Measurements from ENCODE around the gene ELL2.
A peak's percentile ranks its signal among the peaks of the same experiment; 100 is the strongest.
"Not testable (repeated sequence)": the region's sequence is repeated elsewhere in the genome, so short reads cannot be mapped to it uniquely, and the experiment has no call there.

ELL2 gene

DNA sequence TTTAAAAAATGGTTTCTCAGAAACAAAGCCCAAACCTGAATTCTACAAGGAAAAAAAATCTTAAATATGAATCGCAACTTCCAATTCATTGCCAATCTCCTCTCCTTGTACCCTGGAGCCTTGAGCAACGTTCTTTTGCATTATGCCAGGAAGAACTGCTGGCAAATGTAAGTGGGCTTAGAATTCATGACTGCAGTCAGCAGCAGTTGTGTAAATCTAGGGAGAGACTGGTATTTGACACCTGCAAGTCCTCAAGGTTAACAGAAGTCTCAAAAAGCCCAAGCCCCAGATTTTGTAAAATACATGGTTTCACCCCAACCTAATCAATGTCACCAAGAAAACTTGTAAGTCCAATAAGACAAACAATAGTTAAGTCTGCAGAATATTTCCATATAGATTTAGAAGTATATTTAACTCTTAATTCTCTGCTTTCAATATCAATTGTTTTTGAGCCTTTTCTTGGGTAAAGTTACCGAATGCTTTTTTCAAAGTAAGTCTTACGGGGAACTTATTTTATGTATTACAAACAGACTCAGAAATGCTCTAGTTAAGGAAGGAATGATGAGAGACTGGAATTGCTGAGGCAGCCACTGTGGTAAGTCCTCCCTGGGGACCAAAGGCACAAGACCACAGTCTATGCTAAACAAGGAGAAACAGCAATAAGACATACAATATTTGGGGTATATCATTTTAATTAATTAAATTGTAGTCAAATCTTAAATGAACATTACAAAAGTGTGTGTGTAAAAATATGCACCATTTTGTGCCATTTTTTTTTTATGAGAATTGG, 31.3 kb downstream of the ELL2 start:
- H3K27ac ChIP-seq, result peak overlapping the region; percentile 20; the same call in 1 of the 2 replicates
- TF ChIP-seq, protein P1, sequence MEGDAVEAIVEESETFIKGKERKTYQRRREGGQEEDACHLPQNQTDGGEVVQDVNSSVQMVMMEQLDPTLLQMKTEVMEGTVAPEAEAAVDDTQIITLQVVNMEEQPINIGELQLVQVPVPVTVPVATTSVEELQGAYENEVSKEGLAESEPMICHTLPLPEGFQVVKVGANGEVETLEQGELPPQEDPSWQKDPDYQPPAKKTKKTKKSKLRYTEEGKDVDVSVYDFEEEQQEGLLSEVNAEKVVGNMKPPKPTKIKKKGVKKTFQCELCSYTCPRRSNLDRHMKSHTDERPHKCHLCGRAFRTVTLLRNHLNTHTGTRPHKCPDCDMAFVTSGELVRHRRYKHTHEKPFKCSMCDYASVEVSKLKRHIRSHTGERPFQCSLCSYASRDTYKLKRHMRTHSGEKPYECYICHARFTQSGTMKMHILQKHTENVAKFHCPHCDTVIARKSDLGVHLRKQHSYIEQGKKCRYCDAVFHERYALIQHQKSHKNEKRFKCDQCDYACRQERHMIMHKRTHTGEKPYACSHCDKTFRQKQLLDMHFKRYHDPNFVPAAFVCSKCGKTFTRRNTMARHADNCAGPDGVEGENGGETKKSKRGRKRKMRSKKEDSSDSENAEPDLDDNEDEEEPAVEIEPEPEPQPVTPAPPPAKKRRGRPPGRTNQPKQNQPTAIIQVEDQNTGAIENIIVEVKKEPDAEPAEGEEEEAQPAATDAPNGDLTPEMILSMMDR (IDR thresholded peaks at IDR 0.05), result no peak
- no peak for TF ChIP-seq ZFX (IDR thresholded peaks at IDR 0.05; ENCODE audit: borderline replicate concordance)

DNA sequence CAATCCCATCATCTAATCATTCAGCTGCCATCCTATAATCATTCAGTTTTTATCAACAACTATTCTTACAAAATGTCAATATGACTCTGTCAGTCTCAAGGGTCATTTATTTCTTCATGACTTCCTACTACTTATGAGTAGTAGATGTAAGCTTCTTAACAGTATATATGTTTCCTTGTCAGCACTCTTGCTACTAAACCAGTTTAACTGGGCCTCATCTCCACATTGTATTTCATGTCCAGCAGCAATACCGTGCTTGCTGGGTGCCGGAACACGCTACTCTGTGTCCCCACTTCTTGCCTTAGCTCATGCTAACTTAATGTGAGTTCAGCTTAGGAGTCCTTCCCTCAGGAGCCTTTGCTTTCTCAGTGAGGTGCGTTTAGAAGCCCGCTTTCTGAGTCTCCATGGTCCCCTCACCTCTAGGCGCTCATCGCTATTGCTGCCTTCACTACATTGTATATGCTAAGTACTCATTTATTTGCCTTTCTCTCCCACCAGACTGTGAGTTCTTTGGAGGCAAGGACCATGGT, 32.9 kb downstream of the ELL2 start:
- TF ChIP-seq ZFX (IDR thresholded peaks at IDR 0.05; ENCODE audit: borderline replicate concordance), result no peak
- TF ChIP-seq, protein P1 (IDR thresholded peaks at IDR 0.05), result no peak

DNA sequence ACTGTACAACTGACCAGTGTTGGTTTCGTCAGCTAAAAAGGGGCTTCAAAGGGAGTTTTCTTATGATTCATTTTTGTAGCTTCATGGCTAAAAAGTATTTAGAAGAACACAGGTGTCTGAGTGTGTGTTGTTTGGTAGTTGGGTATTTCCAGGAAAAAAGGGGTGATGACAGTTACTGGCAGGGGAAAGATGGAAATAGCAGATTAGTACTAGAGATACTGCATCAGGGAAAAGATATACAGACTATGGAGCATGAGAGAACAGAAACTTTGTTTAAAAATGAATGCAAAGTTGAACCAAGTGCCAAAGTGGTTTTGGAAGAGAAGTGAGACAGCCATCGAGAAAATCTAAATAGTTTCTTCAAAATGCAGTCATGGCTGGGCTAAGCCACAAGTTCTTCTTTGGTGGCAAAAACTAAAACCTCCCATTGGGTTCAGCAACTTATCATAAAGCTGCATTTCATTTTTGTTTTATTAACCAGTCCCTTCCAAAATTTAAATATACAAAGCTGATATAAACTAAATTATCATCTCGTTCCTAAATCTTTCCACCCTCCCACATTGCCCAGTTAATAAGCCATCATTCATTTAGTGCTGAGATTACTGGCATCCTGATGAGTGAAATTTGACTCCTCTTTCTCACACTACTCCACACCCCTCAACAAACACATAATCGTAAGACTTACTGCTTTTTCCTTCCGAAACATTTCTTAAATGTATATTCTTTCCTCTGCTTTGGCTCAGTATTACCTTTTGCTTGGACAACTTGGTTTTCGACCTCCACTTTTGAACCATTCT, 33.5 kb downstream of the ELL2 start:
- no peak for TF ChIP-seq ZFX (IDR thresholded peaks at IDR 0.05; ENCODE audit: borderline replicate concordance)
- TF ChIP-seq, protein P1 (IDR thresholded peaks at IDR 0.05), result no peak
- H3K27ac ChIP-seq, result peak overlapping the region; percentile 46

More for the DNA sequence above, 32.9 kb downstream of the ELL2 start:
- H3K27ac ChIP-seq, result peak overlapping the region; percentile 46

DNA sequence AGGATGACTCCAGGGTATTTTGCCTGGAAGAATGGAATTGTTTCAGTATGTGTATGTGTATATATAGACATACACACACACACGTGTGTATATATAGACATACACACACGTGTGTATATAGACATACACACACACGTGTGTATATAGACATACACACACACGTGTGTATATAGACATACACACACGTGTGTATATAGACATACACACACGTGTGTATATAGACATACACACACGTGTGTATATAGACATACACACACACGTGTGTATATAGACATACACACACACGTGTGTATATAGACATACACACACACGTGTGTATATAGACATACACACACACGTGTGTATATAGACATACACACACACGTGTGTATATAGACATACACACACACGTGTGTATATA, 34.4 kb downstream of the ELL2 start:
- not testable (repeated sequence) for H3K27ac ChIP-seq

DNA sequence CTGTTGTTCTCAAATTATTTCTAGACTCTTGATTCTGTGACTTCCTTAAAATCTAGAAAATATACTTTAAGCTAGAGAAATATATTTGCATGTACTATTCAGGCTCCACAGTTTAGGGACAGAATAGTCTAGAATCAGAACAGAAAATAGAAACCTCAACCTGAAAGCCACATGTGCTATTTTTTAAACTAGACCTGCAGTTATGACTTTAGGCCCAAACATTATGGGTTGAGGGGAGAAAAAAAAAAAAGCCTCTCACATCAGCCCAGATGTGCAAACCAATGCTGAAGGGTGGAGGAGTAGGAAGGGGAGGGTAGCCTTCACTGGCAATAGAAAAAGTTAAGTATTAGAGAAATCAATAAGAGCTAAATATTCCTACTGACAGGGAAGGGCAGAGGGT, 35.7 kb downstream of the ELL2 start:
- H3K27ac ChIP-seq, result peak overlapping the region; percentile 52
- TF ChIP-seq, protein P1 (IDR thresholded peaks at IDR 0.05), result no peak
- no peak for TF ChIP-seq ZFX (IDR thresholded peaks at IDR 0.05; ENCODE audit: borderline replicate concordance)

DNA sequence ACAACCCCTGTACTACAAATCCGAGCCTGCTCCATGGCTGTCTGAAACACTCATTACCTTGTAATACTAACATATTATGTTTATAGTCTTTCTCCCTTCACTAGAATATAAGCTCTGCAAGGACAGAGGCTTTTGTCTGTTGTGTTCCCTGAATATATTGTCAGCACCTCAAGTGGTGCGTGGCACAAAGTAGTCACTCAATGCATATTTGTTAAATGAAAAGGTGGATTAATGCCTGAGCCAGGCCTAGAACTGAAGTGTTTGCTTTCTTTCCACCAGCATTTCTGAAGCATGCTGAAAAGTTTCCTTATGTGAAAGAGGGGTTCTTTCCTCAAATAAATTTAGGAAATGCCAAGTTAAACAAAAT, 36.3 kb downstream of the ELL2 start:
- no peak for TF ChIP-seq ZFX (IDR thresholded peaks at IDR 0.05; ENCODE audit: borderline replicate concordance)
- TF ChIP-seq, protein P1 (IDR thresholded peaks at IDR 0.05), result no peak
- H3K27ac ChIP-seq, result peak overlapping the region; percentile 52

DNA sequence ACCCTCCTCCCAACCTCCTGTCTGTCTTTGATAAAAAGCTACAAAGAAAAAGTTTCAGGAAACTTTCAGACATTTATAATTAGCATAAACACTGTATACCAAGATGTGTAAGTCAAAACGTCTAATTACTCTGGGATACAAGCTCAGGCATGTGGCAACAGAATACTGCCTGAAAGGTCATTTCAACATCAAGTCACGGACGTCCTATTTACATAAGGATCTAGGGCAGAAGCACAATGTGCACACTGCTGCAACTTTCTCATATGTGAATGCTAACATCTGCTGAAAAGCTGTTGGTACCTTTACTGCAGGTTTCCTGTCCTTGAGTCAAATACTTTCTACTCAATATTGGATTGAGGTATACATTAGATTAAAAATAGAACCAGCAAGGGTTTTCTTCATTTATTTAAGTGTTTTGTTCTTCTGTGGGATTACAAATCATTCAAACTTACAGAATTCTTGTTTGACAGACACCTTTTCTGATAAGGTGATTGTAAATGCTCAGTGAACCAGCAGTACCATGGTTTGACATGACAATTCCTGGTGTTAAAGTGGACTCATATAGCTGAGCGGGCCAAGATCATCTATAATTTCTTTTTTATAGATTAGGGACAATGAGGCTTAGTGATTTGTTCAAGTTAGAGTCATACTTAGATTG, 36.8 kb downstream of the ELL2 start:
- H3K27ac ChIP-seq, result peak overlapping the region; percentile 52
- no peak for TF ChIP-seq ZFX (IDR thresholded peaks at IDR 0.05; ENCODE audit: borderline replicate concordance)
- TF ChIP-seq, protein P1 (IDR thresholded peaks at IDR 0.05), result no peak

Data from 22Rv1 (cell line).